ENCODE measurements around the gene LRCH1. TPM values are rescaled to one million over a fixed set of nuclear protein-coding genes. Genes with fewer than 3 reads are reported as not detected.

Gene LRCH1
- total and polyA plus RNA-seq, 2 of the 4 experiments (the other 2 are of a cell fraction) = 7.0 to 8.8 TPM

- dilution Hi-C loops (cut with HindIII; ENCODE audit: low sequenced_read_pairs, unreplicated experiment) = no loop called here
- Histone ChIP-seq H3K4ac (ENCODE audit: low read depth, low read length) (no peak overlapping the region), H3K27me3 (ENCODE audit: control insufficient read depth, insufficient read depth, low read length) (no peaks in the 10 kb centered on the region), H3K23ac (ENCODE audit: low read depth, low read length) (0 out of 2 replicates have a peak overlapping the region, but pooled peaks have one; percentile 62), H2BK120ac (ENCODE audit: low read depth, low read length) (no peak overlapping the region), H3K4me2 (ENCODE audit: low read depth, low read length) (no peak overlapping the region), H2AK9ac (replicated peaks; ENCODE audit: low read depth, low read length, poor library complexity) (no peak overlapping the region), H3K36me3 (ENCODE audit: control insufficient read depth, insufficient read depth, low read length) (no peaks in the 10 kb centered on the region), H4K20me1 (ENCODE audit: insufficient read depth, low read length) (peaks cover 23% of the 10 kb centered on the region), H2BK5ac (ENCODE audit: low read depth, low read length, poor library complexity, severe bottlenecking) (no peak overlapping the region), H2BK15ac (ENCODE audit: low read depth, low read length) (no peak overlapping the region), H3K4me1 (ENCODE audit: control insufficient read depth, insufficient read depth, low read length) (peaks cover 15% of the 10 kb centered on the region), H3K4me3 (ENCODE audit: insufficient read depth, low read depth, low read length) (no peak overlapping the region), H4K8ac (ENCODE audit: low read depth in 2 of 2, low read length in 2 of 2) (no peak overlapping the region), H4K5ac (ENCODE audit: low read depth, low read length) (no peak overlapping the region), H2BK20ac (ENCODE audit: low read depth, low read length) (no peak overlapping the region), H3K9ac (ENCODE audit: low read depth, low read length) (no peak overlapping the region), H3K18ac (ENCODE audit: low read depth, low read length) (no peak overlapping the region), H3K27ac (ENCODE audit: insufficient read depth, low read length) (no peak overlapping the region), H2AFZ (replicated peaks; ENCODE audit: low read length, poor library complexity) (no peak overlapping the region), H3K79me1 (ENCODE audit: low read depth in 1 of 2, low read length in 2 of 2) (peaks cover 42 to 73% of the 10 kb centered on the region in 2 experiments), H3K9me3 (ENCODE audit: control insufficient read depth, insufficient read depth, low read length) (no peaks in the 10 kb centered on the region), H3K14ac (replicated peaks; ENCODE audit: low read depth, low read length) (no peak overlapping the region), H2AK5ac (ENCODE audit: low read depth, low read length) (no peak overlapping the region), H3K9me1 (ENCODE audit: insufficient read depth, low read length) (peaks cover 16% of the 10 kb centered on the region), H4K91ac (ENCODE audit: insufficient read depth, low read depth, low read length) (no peak overlapping the region), H3K56ac (ENCODE audit: extremely low read depth, insufficient read depth, low read length) (no peak overlapping the region)
- intact Hi-C loops (cut with micrococcal nuclease) = no loop called here
- WGBS, 2 experiments (ENCODE audit: extremely low coverage in 2 of 2, insufficient read length in 1 of 2) = 96% methylated on average over 3 of the region's 4 CpGs; no CpG with 5 or more reads in 1 of the 2 experiments
- no peak for ATAC-seq (ENCODE audit: low read depth)
- CTCF ChIA-PET = no interaction called here
- POLR2A ChIA-PET (ENCODE audit: unreplicated experiment) = no interaction called here
- no TSS peak for BruUV-seq (replicated peaks)
- no peak for DNase-seq
- in situ Hi-C loops (cut with MboI; ENCODE audit: low sequenced_read_pairs) = no loop called here
- TF ChIP-seq MAFK (IDR thresholded peaks at IDR 0.05; ENCODE audit: low read depth, low read length) (no peak), RCOR1 (IDR thresholded peaks at IDR 0.05; ENCODE audit: insufficient replicate concordance, low read length) (no peak), RAD21 (IDR thresholded peaks at IDR 0.05; ENCODE audit: low read length) (no peak), MAZ (IDR thresholded peaks at IDR 0.05; ENCODE audit: borderline replicate concordance, low read depth, low read length) (no peak), NFE2L2 (IDR thresholded peaks at IDR 0.05; ENCODE audit: low read depth, low read length) (no peak), CHD1 (IDR thresholded peaks at IDR 0.05; ENCODE audit: low read depth, low read length) (no peak), BHLHE40 (IDR thresholded peaks at IDR 0.05; ENCODE audit: low read depth, low read length) (no peak), CTCF (conservative IDR thresholded peaks at IDR 0.05; ENCODE audit: low read depth, low read length) (no peak), CEBPB (IDR thresholded peaks at IDR 0.05; ENCODE audit: low read depth, low read length) (no peak), RFX5 (IDR thresholded peaks at IDR 0.05; ENCODE audit: low read depth, low read length) (no peak), MXI1 (IDR thresholded peaks at IDR 0.05; ENCODE audit: borderline replicate concordance, low read depth, low read length) (no peak), SMC3 (IDR thresholded peaks at IDR 0.05; ENCODE audit: low read depth, low read length) (no peak), POLR2A (IDR thresholded peaks at IDR 0.05; ENCODE audit: low read depth, low read length) (no peak), USF2 (IDR thresholded peaks at IDR 0.05; ENCODE audit: low read depth, low read length) (no peak), FOS (IDR thresholded peaks at IDR 0.05; ENCODE audit: low read depth, low read length) (no peak), ELK1 (IDR thresholded peaks at IDR 0.05; ENCODE audit: borderline replicate concordance, low read depth, low read length) (no peak)
Measured at GRCh38 chr13:46637213-46637612, 84.2 kb downstream of the LRCH1 start.
